ENCODE data around the gene COQ10B.
A peak's percentile ranks its signal among the peaks of the same experiment; 100 is the strongest.

The COQ10B gene

GRCh38 chr2:197454923-197455322 is 1.6 kb downstream of the COQ10B start:
- no peak for TF ChIP-seq CTCF (IDR thresholded peaks at IDR 0.05; ENCODE audit: low read depth, low read length)
- Histone ChIP-seq H3K4me1 (ENCODE audit: low read length) (peaks cover 13% of the 10 kb centered on the region), H3K9me3 (ENCODE audit: insufficient read depth, low read length) (no peaks in the 10 kb centered on the region), H3K9ac (ENCODE audit: low read length) (peak overlapping the region; percentile 77; the same call in 1 of the 2 replicates), H3K27me3 (ENCODE audit: low read depth, low read length) (no peaks in the 10 kb centered on the region), H3K36me3 (replicated peaks; ENCODE audit: low read depth, low read length) (no peaks in the 10 kb centered on the region), H3K4me2 (ENCODE audit: low read length) (peak overlapping the region; percentile 76), H3K79me2 (ENCODE audit: low read length) (peaks cover 48% of the 10 kb centered on the region), H2AFZ (ENCODE audit: low read depth, low read length) (no peak overlapping the region), H3K4me3 (ENCODE audit: low read length) (peak overlapping the region; percentile 90), H3K27ac (ENCODE audit: low read length) (no peak overlapping the region), H4K20me1 (ENCODE audit: insufficient read depth, low read length) (peaks cover 6% of the 10 kb centered on the region; the same call in 1 of the 2 replicates)

GRCh38 chr2:197455428-197455827 is 2.1 kb downstream of the COQ10B start:
- H3K79me2 ChIP-seq (ENCODE audit: low read length), result peaks cover 48% of the 10 kb centered on the region
- H3K4me3 ChIP-seq (ENCODE audit: low read length), result no peak overlapping the region
- H3K36me3 ChIP-seq (replicated peaks; ENCODE audit: low read depth, low read length), result no peaks in the 10 kb centered on the region
- H3K27me3 ChIP-seq (ENCODE audit: low read depth, low read length), result no peaks in the 10 kb centered on the region
- TF ChIP-seq CTCF (IDR thresholded peaks at IDR 0.05; ENCODE audit: low read depth, low read length), result no peak
- TF ChIP-seq EZH2phosphoT487 (IDR thresholded peaks at IDR 0.05; ENCODE audit: low read depth), result no peak
- no peak overlapping the region for H3K9ac ChIP-seq (ENCODE audit: low read length)
- peaks cover 6% of the 10 kb centered on the region; the same call in 1 of the 2 replicates for H4K20me1 ChIP-seq (ENCODE audit: insufficient read depth, low read length)
- no peaks in the 10 kb centered on the region for H3K9me3 ChIP-seq (ENCODE audit: insufficient read depth, low read length)
- peaks cover 13% of the 10 kb centered on the region for H3K4me1 ChIP-seq (ENCODE audit: low read length)
- H3K27ac ChIP-seq (ENCODE audit: low read length), result no peak overlapping the region
- H2AFZ ChIP-seq (ENCODE audit: low read depth, low read length), result no peak overlapping the region
- H3K4me2 ChIP-seq (ENCODE audit: low read length), result no peak overlapping the region

- no peaks in the 10 kb centered on the region for H3K36me3 ChIP-seq (replicated peaks; ENCODE audit: low read depth, low read length)
- no peaks in the 10 kb centered on the region for H4K20me1 ChIP-seq (ENCODE audit: insufficient read depth, low read length)
- no peaks in the 10 kb centered on the region for H3K27me3 ChIP-seq (ENCODE audit: low read depth, low read length)
- H3K9ac ChIP-seq (ENCODE audit: low read length), result no peak overlapping the region
- H2AFZ ChIP-seq (ENCODE audit: low read depth, low read length), result no peak overlapping the region
- no peak for TF ChIP-seq CTCF (IDR thresholded peaks at IDR 0.05; ENCODE audit: low read depth, low read length)
- TF ChIP-seq EZH2phosphoT487 (IDR thresholded peaks at IDR 0.05; ENCODE audit: low read depth), result no peak
- H3K79me2 ChIP-seq (ENCODE audit: low read length), result peaks cover 28% of the 10 kb centered on the region
- H3K4me3 ChIP-seq (ENCODE audit: low read length), result no peak overlapping the region
- H3K27ac ChIP-seq (ENCODE audit: low read length), result no peak overlapping the region
- H3K4me2 ChIP-seq (ENCODE audit: low read length), result no peak overlapping the region
- H3K9me3 ChIP-seq (ENCODE audit: insufficient read depth, low read length), result no peaks in the 10 kb centered on the region
- no peaks in the 10 kb centered on the region for H3K4me1 ChIP-seq (ENCODE audit: low read length)
Observed at GRCh38 chr2:197460649-197461048, 7.3 kb downstream of the COQ10B start.

GRCh38 chr2:197461057-197461456 is 7.7 kb downstream of the COQ10B start:
- Histone ChIP-seq H3K27ac (ENCODE audit: low read length) (no peak overlapping the region), H4K20me1 (ENCODE audit: insufficient read depth, low read length) (no peaks in the 10 kb centered on the region), H3K27me3 (ENCODE audit: low read depth, low read length) (no peaks in the 10 kb centered on the region), H3K4me3 (ENCODE audit: low read length) (no peak overlapping the region), H3K79me2 (ENCODE audit: low read length) (peaks cover 24% of the 10 kb centered on the region), H3K4me1 (ENCODE audit: low read length) (no peaks in the 10 kb centered on the region), H3K9ac (ENCODE audit: low read length) (no peak overlapping the region), H3K36me3 (replicated peaks; ENCODE audit: low read depth, low read length) (no peaks in the 10 kb centered on the region), H3K9me3 (ENCODE audit: insufficient read depth, low read length) (no peaks in the 10 kb centered on the region), H3K4me2 (ENCODE audit: low read length) (no peak overlapping the region), H2AFZ (ENCODE audit: low read depth, low read length) (no peak overlapping the region)
- TF ChIP-seq EZH2phosphoT487 (IDR thresholded peaks at IDR 0.05; ENCODE audit: low read depth) (no peak), CTCF (IDR thresholded peaks at IDR 0.05; ENCODE audit: low read depth, low read length) (no peak)
